Small intestine (tissue), 7 donors: ENCODE measurements around the gene ZNF112. TPM values are rescaled to one million over a fixed set of nuclear protein-coding genes. Genes with fewer than 3 reads are reported as not detected.

Source experiments
- DNase-seq, 2 donors: peaks; one replicate each; pipeline versions ENCODE4 v3.0.0 to v3.0.0-alpha.2; 2013
- FAIRE-seq: peaks from 2 replicates; lab custom pipeline; 2012; peaks lifted over from hg19 to GRCh38; lab: Jason Lieb, UNC
- H3K27ac ChIP-seq, 3 donors: one replicate each; pipeline ENCODE4 v1.5.1; 2013; ENCODE audit warnings: low read length in 2 of 3, mild to moderate bottlenecking in 2 of 3, control low read depth in 1 of 3, inconsistent platforms in 1 of 3, low read depth in 1 of 3, moderate library complexity in 1 of 3
- H3K27me3 ChIP-seq, 3 donors: one replicate each; pipeline ENCODE4 v1.6.1; 2013; ENCODE audit warnings: low read length in 3 of 3, inconsistent platforms in 1 of 3; ENCODE audit not compliant: control insufficient read depth in 3 of 3, insufficient read depth in 3 of 3
- H3K36me3 ChIP-seq, 3 donors: one replicate each; pipeline ENCODE4 v1.6.1; 2013; ENCODE audit warnings: low read length in 3 of 3, inconsistent platforms in 1 of 3, low read depth in 1 of 3, mild to moderate bottlenecking in 1 of 3, moderate library complexity in 1 of 3; ENCODE audit not compliant: control insufficient read depth in 3 of 3, insufficient read depth in 2 of 3
- H3K4me1 ChIP-seq, 3 donors: one replicate each; pipeline ENCODE4 v1.6.1; 2013; ENCODE audit warnings: low read length in 2 of 3, inconsistent platforms in 1 of 3, low read depth in 1 of 3, mild to moderate bottlenecking in 1 of 3, moderate library complexity in 1 of 3; ENCODE audit not compliant: control insufficient read depth in 3 of 3, insufficient read depth in 2 of 3
- H3K4me3 ChIP-seq, 3 donors: one replicate each; pipeline ENCODE4 v1.5.1; 2013; ENCODE audit warnings: low read length in 3 of 3, control low read depth in 1 of 3, inconsistent platforms in 1 of 3, low read depth in 1 of 3, mild to moderate bottlenecking in 1 of 3, moderate library complexity in 1 of 3
- H3K9me3 ChIP-seq, 2 donors: one replicate each; pipeline ENCODE4 v1.6.1; 2013; ENCODE audit warnings: low read depth in 1 of 2, low read length in 1 of 2; ENCODE audit not compliant: control insufficient read depth in 2 of 2, insufficient read depth in 1 of 2
- WGBS, 3 donors: extraction: QIAGEN DNeasy Blood & Tissue Kit; methylation state at CpG; one replicate each; pipeline ENCODE4 v1.1.7; 2013; 5-methylcytosine and 5-hydroxymethylcytosine counted together
- polyA plus RNA-seq, 4 donors: library from polyadenylated mRNA; stranded (reverse) in 3 of 4; unstranded in 1 of 4; fragments of 200-250 nt in 3 of 4; fragments of 120-200 nt in 1 of 4; gene quantifications; one replicate each; pipeline versions ENCODE4 v1.2.1 to v1.2.3, GENCODE V29; 2013
- donor health status: healthy with polysubstance abuse.
- donor health status: control.
- donor health status: control.
- donor health status: Bipolar disorder and iron deficiency.
- donor health status: healthy.

The ZNF112 gene
- polyA plus RNA-seq, 4 donors: 0.81 to 8.7 (median 1.9) TPM

DNA sequence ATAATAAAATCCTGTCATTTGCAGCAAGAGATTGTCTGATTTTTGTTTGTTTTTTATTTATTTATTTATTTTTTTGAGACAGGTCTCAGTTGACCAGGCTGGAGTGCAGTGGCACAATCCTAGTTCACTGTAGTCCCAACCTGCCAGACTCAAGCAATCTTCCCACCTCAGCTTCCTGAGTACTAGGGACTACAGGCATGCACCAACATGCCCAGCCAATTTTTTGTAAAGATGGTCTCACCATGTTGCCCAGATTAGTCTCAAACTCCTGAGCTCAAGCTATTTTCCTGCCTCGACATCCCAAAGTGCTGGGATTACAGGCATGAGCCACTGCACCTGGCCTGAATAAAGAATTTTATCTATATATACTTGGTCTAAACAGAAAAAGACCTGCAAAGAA, 79.1 kb downstream of the ZNF112 start:
- WGBS, 3 donors: 85 to 94% (median 88%) methylated on average over 1 of the region's 1 CpG
- no peaks in the 10 kb centered on the region for H3K4me1 ChIP-seq
- peaks cover 0 to 2% (median 0%) of the 10 kb centered on the region in 3 donors for H3K36me3 ChIP-seq
- DNase-seq (no peak), FAIRE-seq (no peak)
- H3K9me3 ChIP-seq: peaks cover 2 to 49% of the 10 kb centered on the region in 2 donors
- no peak overlapping the region for H3K4me3 ChIP-seq
- H3K27ac ChIP-seq: no peak overlapping the region
- no peaks in the 10 kb centered on the region for H3K27me3 ChIP-seq

Other genes starting within 250 kb of the ZNF112 start
- gene ZNF225, start 243.3 kb downstream of the ZNF112 start, polyA plus RNA-seq: 1 to 10 TPM; 1.4 to 6.6 (median 1.8) TPM
- 10 to 100 TPM in 1 of 4 donors, 1 to 10 TPM in 3; 1.6 to 11.8 (median 2.4) TPM for gene ZNF234, start 215.1 kb downstream of the ZNF112 start, polyA plus RNA-seq
- 10 to 100 TPM; 13.6 to 28.2 (median 19.9) TPM for gene ZNF226, start 191.6 kb downstream of the ZNF112 start, polyA plus RNA-seq
- gene ZNF227, start 144.1 kb downstream of the ZNF112 start, polyA plus RNA-seq: 10 to 100 TPM in 1 of 4 donors, 1 to 10 TPM in 3; 3.8 to 18.8 (median 5.0) TPM
- gene ZNF233, start 96.8 kb downstream of the ZNF112 start, polyA plus RNA-seq: 1 to 10 TPM in 1 of 4 donors, under 1 TPM in 2, not detected in 1; 0.22 to 5.8 (median 0.91) TPM
- 1 to 10 TPM; 1.8 to 7.8 (median 2.9) TPM for gene ZNF235, start 51.7 kb downstream of the ZNF112 start, polyA plus RNA-seq
- gene ZNF285, start 44.9 kb upstream of the ZNF112 start, polyA plus RNA-seq: 1 to 10 TPM in 3 of 4 donors, under 1 TPM in 1; 0.54 to 5.8 (median 1.3) TPM
- gene ZNF229, start 91.8 kb upstream of the ZNF112 start, polyA plus RNA-seq: 1 to 10 TPM in 3 of 4 donors, under 1 TPM in 1; 0.27 to 9.2 (median 1.8) TPM
- 10 to 100 TPM in 1 of 4 donors, 1 to 10 TPM in 3; 4.6 to 11.4 (median 6.2) TPM for gene ZNF180, start 143.8 kb upstream of the ZNF112 start, polyA plus RNA-seq
- 10 to 100 TPM in 2 of 4 donors, 1 to 10 TPM in 1, under 1 TPM in 1; 0.19 to 28.4 (median 10.6) TPM for gene CEACAM20, start 173.0 kb upstream of the ZNF112 start, polyA plus RNA-seq